H54 (cell line): ENCODE data around the gene NFYB.

Experiments used
- DNase-seq: peaks from one replicate; pipeline ENCODE4 v3.0.0; 2011; ENCODE audit warnings: low spot score, mixed read lengths; ENCODE audit not compliant: insufficient read length
- FAIRE-seq: peaks from 3 replicates; lab custom pipeline; 2011; peaks lifted over from hg19 to GRCh38; lab: Jason Lieb, UNC
- POLR2A ChIP-seq: IDR thresholded peaks from 2 replicates; pipeline ENCODE4 v1.6.1; 2011; ENCODE audit warnings: low read depth, mild to moderate bottlenecking, low read length

The NFYB gene

GRCh38 chr12:104147346-104147745, 9.3 kb upstream of the NFYB start:
- no peak for TF ChIP-seq POLR2A
- no peak for FAIRE-seq

DNA sequence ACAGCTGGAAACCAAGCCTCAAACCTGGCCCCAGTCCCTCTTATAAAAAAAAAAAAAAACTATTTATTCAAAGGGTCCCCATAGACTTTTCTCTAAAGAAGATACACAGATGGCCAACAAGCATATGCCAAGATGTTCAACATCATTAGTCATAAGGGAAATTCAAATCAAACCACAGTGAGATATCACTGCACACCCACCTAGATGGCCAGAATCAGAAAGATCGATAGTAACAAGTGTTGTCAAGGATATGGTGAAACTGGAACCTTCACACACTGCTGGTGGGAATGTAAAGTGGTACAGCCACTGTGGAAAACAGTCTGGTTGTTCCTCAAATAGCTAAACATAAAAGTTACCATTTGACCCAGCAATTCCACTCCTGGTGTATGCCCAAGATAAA, 5.9 kb upstream of the NFYB start:
- DNase-seq, result no peak
- FAIRE-seq, result no peak
- no peak for TF ChIP-seq POLR2A

More at GRCh38 chr12:104147346-104147745, 9.3 kb upstream of the NFYB start:
- no peak for DNase-seq

DNA sequence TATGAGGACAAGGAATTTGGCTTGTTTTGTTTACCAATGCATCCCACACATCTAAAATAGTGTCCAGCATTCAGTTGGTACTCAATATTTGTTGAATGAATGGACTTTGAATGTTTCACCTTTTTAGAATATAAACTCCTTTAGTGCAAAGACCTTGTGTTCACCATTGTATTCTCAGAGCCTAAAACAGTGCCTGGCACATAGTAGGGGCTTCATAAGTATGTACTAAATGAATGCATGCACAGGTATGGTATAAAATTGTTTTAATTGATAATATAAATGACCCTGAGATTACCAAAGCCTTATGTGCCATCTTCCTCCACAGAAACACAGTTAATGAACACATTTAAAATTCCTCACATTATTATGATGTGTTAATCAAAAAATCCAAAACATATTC, 5.0 kb upstream of the NFYB start:
- no peak for DNase-seq
- no peak for FAIRE-seq
- TF ChIP-seq POLR2A, result no peak

GRCh38 chr12:104142543-104142942, 4.5 kb upstream of the NFYB start:
- DNase-seq (no peak), FAIRE-seq (no peak)
- TF ChIP-seq POLR2A, result no peak

GRCh38 chr12:104138797-104139152, 765 bp upstream of the NFYB start:
- FAIRE-seq (no peak), DNase-seq (no peak)
- TF ChIP-seq POLR2A, result no peak

GRCh38 chr12:104137001-104137901, 759 bp downstream of the NFYB start:
- peak; percentile 47 for DNase-seq
- no peak for FAIRE-seq

DNA sequence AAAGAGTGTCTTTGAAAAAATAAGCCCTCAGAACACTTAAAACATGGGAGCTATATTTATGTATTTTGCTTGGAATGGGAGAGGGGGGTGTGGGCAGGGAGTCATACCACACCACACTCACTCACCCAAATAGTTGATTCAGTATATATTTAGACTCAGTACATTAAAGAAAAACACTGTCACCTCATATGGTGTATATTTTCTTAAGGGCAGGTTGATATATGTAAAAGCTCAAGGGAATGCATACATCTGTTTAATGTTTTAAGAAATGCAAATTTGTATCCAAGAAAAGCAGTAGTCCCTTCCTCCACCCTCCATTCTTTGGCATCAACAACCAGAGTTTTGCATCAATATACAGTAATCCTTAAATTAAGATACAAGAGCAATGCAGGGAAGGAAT, 1.4 kb downstream of the NFYB start:
- no peak for TF ChIP-seq POLR2A
- DNase-seq (no peak), FAIRE-seq (no peak)

More at GRCh38 chr12:104137001-104137901, 759 bp downstream of the NFYB start:
- TF ChIP-seq POLR2A, result peak; percentile 39

- FAIRE-seq, result no peak
- DNase-seq, result no peak
- TF ChIP-seq POLR2A, result no peak
Measured at GRCh38 chr12:104134882-104135281, 3.1 kb downstream of the NFYB start.

- FAIRE-seq (no peak), DNase-seq (no peak)
- no peak for TF ChIP-seq POLR2A
Measured at GRCh38 chr12:104133866-104134265, 4.1 kb downstream of the NFYB start.

DNA sequence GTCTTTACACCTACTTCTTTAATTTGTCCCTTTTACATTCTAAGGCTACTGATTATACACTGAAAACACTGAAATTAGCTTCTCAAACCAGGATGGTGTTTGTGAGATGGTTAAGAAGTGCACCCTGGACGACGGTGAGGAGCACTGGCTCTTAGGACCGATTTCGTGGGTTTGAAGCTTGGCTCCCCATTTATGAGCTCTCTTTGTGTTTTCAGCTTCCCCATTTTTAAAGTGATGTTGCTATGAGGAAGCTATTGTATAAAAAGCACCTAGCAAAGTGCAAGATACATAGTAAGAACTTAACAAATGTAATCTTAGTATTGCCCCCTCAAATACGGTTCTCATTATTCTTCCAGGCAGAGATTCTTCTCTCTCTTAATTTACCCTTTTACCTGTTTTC, 4.7 kb downstream of the NFYB start:
- TF ChIP-seq POLR2A, result no peak
- no peak for DNase-seq
- no peak for FAIRE-seq

DNA sequence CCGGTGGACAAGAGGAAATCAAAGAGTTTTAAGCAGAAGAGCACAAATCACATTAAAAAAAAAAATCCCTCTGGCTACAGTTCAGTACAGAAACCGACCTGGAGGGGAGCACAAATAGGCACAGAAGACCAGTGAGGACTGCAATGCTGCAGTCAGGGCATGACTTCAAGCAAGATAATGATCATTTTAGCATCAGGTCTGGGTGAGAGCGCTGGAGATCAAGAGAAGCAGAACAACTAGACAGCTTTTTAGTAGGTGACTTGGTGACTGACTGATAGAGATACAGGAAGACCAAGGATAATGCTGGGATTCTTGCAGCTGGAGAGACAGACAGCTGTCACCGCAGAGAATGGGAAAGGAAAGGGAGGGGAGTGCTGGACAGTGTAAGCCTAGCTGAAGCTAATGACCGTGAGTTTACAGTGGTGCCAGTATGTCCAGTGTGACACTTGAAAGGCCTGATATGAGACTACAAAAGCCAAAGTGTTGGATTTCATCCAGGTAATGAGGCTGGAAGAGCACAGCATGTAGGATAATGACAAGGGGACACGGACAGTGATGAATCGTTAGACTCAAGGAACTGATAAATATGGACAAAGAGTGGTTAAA, 5.6 kb downstream of the NFYB start:
- TF ChIP-seq POLR2A, result no peak
- DNase-seq (no peak), FAIRE-seq (no peak)

- FAIRE-seq (no peak), DNase-seq (no peak)
- TF ChIP-seq POLR2A, result no peak
Measured at GRCh38 chr12:104131609-104132008, 6.4 kb downstream of the NFYB start.

DNA sequence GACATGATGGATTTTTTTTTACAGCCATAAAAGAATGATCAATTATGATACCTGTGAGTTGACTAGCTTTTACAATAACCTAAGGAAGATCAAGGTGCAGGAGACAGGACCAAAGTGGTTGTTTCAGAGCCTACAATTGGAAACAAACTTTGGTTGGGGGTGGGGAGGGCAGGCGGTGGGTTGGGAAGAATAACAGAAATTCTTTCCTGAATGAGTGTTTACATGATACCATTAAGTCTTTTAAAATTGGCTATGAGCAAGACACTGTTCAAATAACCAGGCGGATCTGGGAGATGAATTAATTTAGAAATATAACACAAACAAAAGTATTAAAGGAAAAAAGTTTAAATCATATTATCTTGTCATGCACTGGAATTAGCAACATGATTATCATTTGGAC, 7.2 kb downstream of the NFYB start:
- DNase-seq, result no peak
- no peak for TF ChIP-seq POLR2A
- no peak for FAIRE-seq

DNA sequence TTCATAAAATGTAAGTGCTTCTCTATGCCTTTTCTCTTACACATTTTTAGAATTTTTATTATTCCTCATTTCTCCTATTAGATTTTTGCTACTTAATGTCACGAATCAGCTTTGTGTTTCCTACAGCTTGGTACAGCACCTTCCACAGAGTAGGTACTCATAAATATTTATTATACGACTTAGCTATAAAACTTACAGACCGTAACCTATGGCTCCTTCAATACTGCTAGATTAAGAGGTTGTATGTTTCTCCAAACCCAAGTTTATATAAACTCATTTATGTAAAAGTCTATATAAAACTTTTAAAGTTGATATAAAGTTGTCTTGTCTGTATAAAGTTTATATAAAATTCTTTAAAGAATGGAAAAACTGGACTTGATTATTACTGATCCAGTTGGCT, 11.5 kb downstream of the NFYB start:
- TF ChIP-seq POLR2A, result no peak
- no peak for DNase-seq
- no peak for FAIRE-seq

DNA sequence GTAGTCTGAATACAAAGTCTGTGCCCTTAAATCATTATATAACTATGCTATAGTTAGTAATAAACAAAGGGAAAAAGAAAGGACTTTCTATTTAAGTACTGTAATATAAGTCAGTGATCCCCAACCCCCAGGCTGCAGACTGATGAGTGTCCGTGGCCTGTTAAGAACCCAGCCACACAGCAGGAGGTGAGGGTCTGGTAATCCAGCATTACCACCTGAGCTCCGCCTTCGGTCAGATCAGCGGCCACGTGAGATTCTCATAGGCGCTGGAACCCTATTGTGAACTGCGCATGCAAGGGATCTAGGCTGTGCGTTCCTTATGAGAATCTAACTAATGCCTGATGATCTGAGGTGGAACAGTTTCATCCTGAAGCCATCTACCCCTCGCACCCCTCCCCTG, 15.7 kb downstream of the NFYB start:
- FAIRE-seq (no peak), DNase-seq (no peak)
- TF ChIP-seq POLR2A, result no peak
